ENCODE data around the gene FAM193B.

DNA sequence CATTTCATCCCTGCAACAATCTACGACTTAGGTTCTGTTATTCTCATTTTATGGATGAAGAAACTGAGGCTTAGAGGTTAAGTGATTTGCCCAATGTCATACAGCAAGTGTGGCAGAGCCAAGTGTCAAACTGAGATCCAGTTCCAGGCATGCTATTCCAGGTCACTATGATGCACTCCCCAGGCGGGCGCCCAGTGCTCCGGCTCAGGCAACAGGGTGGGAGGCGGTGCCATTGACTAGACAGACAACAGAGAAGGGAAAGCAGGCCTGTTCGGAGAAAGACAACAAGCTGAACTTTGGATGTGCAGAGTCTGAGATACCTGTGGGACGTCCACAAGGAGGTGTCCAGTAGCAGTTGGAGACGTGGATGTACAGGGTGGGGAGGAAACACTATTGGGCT, 26.8 kb downstream of the FAM193B start:
- TF ChIP-seq CTCF (IDR thresholded peaks at IDR 0.05) (no peak), POLR2A (IDR thresholded peaks at IDR 0.05) (no peak)
